T-cell (primary cell): ENCODE measurements around the gene B3GAT1. TPM values are rescaled to one million over a fixed set of nuclear protein-coding genes. Genes with fewer than 3 reads are reported as not detected.

Experiments
- ATAC-seq, 4 experiments: fragments of 200-7000 bp in 3 of 4; fragments of 150-1000 bp in 1 of 4; cut with Tn5 transposase; replicated peaks in 1 of 4; 1 replicate in 3 of 4; 2 replicates in 1 of 4; pipeline ENCODE4 v1.10.0; 2021; ENCODE audit warnings: moderate library complexity in 3 of 4, mild to moderate bottlenecking in 2 of 4, moderate number of reproducible peaks in 1 of 4
- CTCF ChIA-PET, 2 donors: fragments of 300-600 bp; sonication (Branson Sonifier 250); formaldehyde crosslinking; loops; one replicate each; lab custom pipeline; 2022; ENCODE audit warnings: antibody characterized with exemption in 2 of 2; lab: Charles Lee
- POLR2A ChIA-PET, 2 donors: fragments of 300-600 bp; sonication (Branson Sonifier 250); formaldehyde crosslinking; loops; one replicate each; lab custom pipeline; 2022; ENCODE audit warnings: antibody characterized with exemption in 2 of 2; lab: Charles Lee
- DNase-seq, 35 experiments: peaks; one replicate each; pipeline versions ENCODE4 v3.0.0 to v3.0.0-alpha.2; 2013 to 2023
- H3K27ac ChIP-seq: one replicate; pipeline ENCODE4 v1.5.1; 2013; ENCODE audit warnings: low read length
- H3K27me3 ChIP-seq, 2 experiments: replicated peaks in 1 of 2; 1 replicate in 1 of 2; 2 replicates in 1 of 2; pipeline versions ENCODE4 v1.6.1 to v1.7.0; 2013; ENCODE audit warnings: low read length in 1 of 2, mixed read lengths in 1 of 2; ENCODE audit not compliant: control insufficient read depth in 2 of 2, insufficient read depth in 2 of 2; ENCODE audit errors: extremely low read depth in 1 of 2
- H3K36me3 ChIP-seq, 2 donors: 1 replicate in 1 of 2; 2 replicates in 1 of 2; pipeline versions ENCODE4 v1.6.1 to v1.7.0; 2013; ENCODE audit warnings: low read length in 1 of 2; ENCODE audit not compliant: control insufficient read depth in 2 of 2, insufficient read depth in 1 of 2; ENCODE audit errors: extremely low read depth in 1 of 2
- H3K4me1 ChIP-seq, 2 experiments: 1 replicate in 1 of 2; 2 replicates in 1 of 2; pipeline versions ENCODE4 v1.6.1 to v1.7.0; 2013; ENCODE audit warnings: low read length in 2 of 2, mixed read lengths in 1 of 2; ENCODE audit not compliant: insufficient read depth in 2 of 2, control insufficient read depth in 1 of 2; ENCODE audit errors: extremely low read depth in 1 of 2
- H3K4me3 ChIP-seq, 2 donors: 1 replicate in 1 of 2; 2 replicates in 1 of 2; pipeline versions ENCODE4 v1.5.1 to v1.7.0; 2013; ENCODE audit warnings: mild to moderate bottlenecking in 2 of 2, low read length in 1 of 2, moderate library complexity in 1 of 2; ENCODE audit not compliant: control insufficient read depth in 1 of 2; ENCODE audit errors: extremely low read depth in 1 of 2
- H3K9me3 ChIP-seq: 2 replicates; pipeline ENCODE4 v1.7.0; 2013
- H3K27ac Mint-ChIP-seq, 2 donors: one replicate each; pipeline ENCODE4 v1.8.0; 2020 to 2021; ENCODE audit warnings: mild to moderate bottlenecking in 2 of 2, mixed read lengths in 2 of 2
- H3K27me3 Mint-ChIP-seq, 2 donors: one replicate each; pipeline ENCODE4 v1.8.0; 2021 to 2022; ENCODE audit warnings: mixed read lengths in 2 of 2
- H3K36me3 Mint-ChIP-seq: one replicate; pipeline ENCODE4 v1.8.0; 2021; ENCODE audit warnings: mixed read lengths
- H3K4me1 Mint-ChIP-seq, 3 donors: one replicate each; pipeline ENCODE4 v1.8.0; 2020 to 2022; ENCODE audit warnings: mixed read lengths in 3 of 3, mild to moderate bottlenecking in 1 of 3
- H3K4me3 Mint-ChIP-seq, 3 donors: one replicate each; pipeline ENCODE4 v1.8.0; 2020 to 2022; ENCODE audit warnings: mild to moderate bottlenecking in 3 of 3, mixed read lengths in 3 of 3, moderate library complexity in 3 of 3
- H3K9me3 Mint-ChIP-seq, 3 donors: one replicate each; pipeline ENCODE4 v1.8.0; 2020 to 2022; ENCODE audit warnings: mixed read lengths in 3 of 3
- WGBS: methylation state at CpG from one replicate; pipeline ENCODE4 v1.1.5; 2013; ENCODE audit warnings: missing lambda C conversion rate; ENCODE audit not compliant: insufficient coverage; 5-methylcytosine and 5-hydroxymethylcytosine counted together
- total RNA-seq, 35 experiments: library from RNA in 6 of 35; stranded (reverse) in 6 of 35; fragments of 120-200 nt in 1 of 35; gene quantifications; one replicate each; pipeline versions ENCODE4 v1.2.1 to v1.2.4 and lab custom pipeline; 2013 to 2026

B3GAT1 gene
- total RNA-seq, 5 donors from 2014 or later (not counting 1 experiment from before 2014, with no cell fraction given): 0.38 to 6.1 (median 1.3) TPM

GRCh38 chr11:134397304-134398078 is 14.6 kb downstream of the B3GAT1 start:
- WGBS: 86% methylated on average over 13 of the region's 18 CpGs
- ChIA-PET POLR2A (no interaction called here), CTCF (no interaction called here)
- no peaks in the 10 kb centered on the region for H3K4me1 Mint-ChIP-seq
- H3K4me3 ChIP-seq: no peak overlapping the region
- H3K36me3 ChIP-seq: no peaks in the 10 kb centered on the region
- H3K4me3 Mint-ChIP-seq: no peak overlapping the region
- peaks cover 0 to 2% of the 10 kb centered on the region in 2 experiments for H3K4me1 ChIP-seq
- H3K27me3 Mint-ChIP-seq: peaks cover 13 to 19% of the 10 kb centered on the region in 2 donors
- no peaks in the 10 kb centered on the region for H3K36me3 Mint-ChIP-seq
- no peak for DNase-seq
- no peak overlapping the region for H3K27ac Mint-ChIP-seq
- H3K9me3 Mint-ChIP-seq: no peaks in the 10 kb centered on the region
- no peak overlapping the region for H3K27ac ChIP-seq
- no peaks in the 10 kb centered on the region for H3K9me3 ChIP-seq
- no peak for ATAC-seq
- H3K27me3 ChIP-seq: peaks cover 2 to 38% of the 10 kb centered on the region in 2 experiments

GRCh38 chr11:134395002-134395401 is 17.0 kb downstream of the B3GAT1 start:
- Mint-ChIP-seq H3K4me1 (peaks cover 0 to 2% (median 0%) of the 10 kb centered on the region in 3 donors), H3K27me3 (peaks cover 0 to 18% of the 10 kb centered on the region in 2 donors), H3K4me3 (no peak overlapping the region), H3K36me3 (no peaks in the 10 kb centered on the region), H3K27ac (no peak overlapping the region), H3K9me3 (no peaks in the 10 kb centered on the region)
- Histone ChIP-seq H3K27me3 (peaks cover 0 to 49% of the 10 kb centered on the region in 2 experiments), H3K9me3 (no peaks in the 10 kb centered on the region), H3K4me1 (peaks cover 0 to 4% of the 10 kb centered on the region in 2 experiments), H3K4me3 (no peak overlapping the region), H3K27ac (no peak overlapping the region), H3K36me3 (no peaks in the 10 kb centered on the region)
- ATAC-seq (no peak), DNase-seq (no peak)
- ChIA-PET POLR2A (no interaction called here), CTCF (interaction anchor here in 1 of 2 donors (0.6 kb wide), 1 partner anchor 116 kb away, joined by 4 read pairs; no protein-coding TSS in a partner anchor)
- WGBS: 83% methylated on average over 12 of the region's 12 CpGs

GRCh38 chr11:134394311-134394710 is 17.7 kb downstream of the B3GAT1 start:
- DNase-seq (no peak), ATAC-seq (no peak)
- ChIA-PET CTCF (interaction anchor here in 1 of 2 donors (0.6 kb wide), 1 partner anchor 115 kb away, joined by 4 read pairs; no protein-coding TSS in a partner anchor), POLR2A (no interaction called here)
- Histone ChIP-seq H3K36me3 (no peaks in the 10 kb centered on the region), H3K9me3 (no peaks in the 10 kb centered on the region), H3K27ac (no peak overlapping the region), H3K27me3 (peaks cover 0 to 52% of the 10 kb centered on the region in 2 experiments), H3K4me1 (peaks cover 0 to 3% of the 10 kb centered on the region in 2 experiments), H3K4me3 (no peak overlapping the region)
- no peak overlapping the region for H3K4me3 Mint-ChIP-seq
- 75% methylated on average over 8 of the region's 10 CpGs for WGBS
- no peaks in the 10 kb centered on the region for H3K36me3 Mint-ChIP-seq
- H3K27me3 Mint-ChIP-seq: peaks cover 0 to 19% of the 10 kb centered on the region in 2 donors
- H3K9me3 Mint-ChIP-seq: no peaks in the 10 kb centered on the region
- peaks cover 0 to 3% (median 0%) of the 10 kb centered on the region in 3 donors for H3K4me1 Mint-ChIP-seq
- H3K27ac Mint-ChIP-seq: no peak overlapping the region

GRCh38 chr11:134393638-134394037 is 18.4 kb downstream of the B3GAT1 start:
- no peak overlapping the region for H3K27ac Mint-ChIP-seq
- WGBS: 58% methylated on average over 14 of the region's 14 CpGs
- peaks cover 0 to 19% of the 10 kb centered on the region in 2 donors for H3K27me3 Mint-ChIP-seq
- H3K4me1 Mint-ChIP-seq: peaks cover 0 to 4% (median 0%) of the 10 kb centered on the region in 3 donors
- ChIA-PET POLR2A (no interaction called here), CTCF (no interaction called here)
- Histone ChIP-seq H3K4me3 (no peak overlapping the region), H3K27me3 (peaks cover 0 to 48% of the 10 kb centered on the region in 2 experiments), H3K9me3 (no peaks in the 10 kb centered on the region), H3K4me1 (peaks cover 0 to 2% of the 10 kb centered on the region in 2 experiments), H3K27ac (no peak overlapping the region), H3K36me3 (no peaks in the 10 kb centered on the region)
- ATAC-seq (no peak), DNase-seq (no peak)
- H3K4me3 Mint-ChIP-seq: no peak overlapping the region
- no peaks in the 10 kb centered on the region for H3K36me3 Mint-ChIP-seq
- no peaks in the 10 kb centered on the region for H3K9me3 Mint-ChIP-seq

- Histone ChIP-seq H3K4me3 (no peak overlapping the region), H3K27ac (no peak overlapping the region), H3K27me3 (peaks cover 0 to 45% of the 10 kb centered on the region in 2 experiments), H3K9me3 (no peaks in the 10 kb centered on the region), H3K4me1 (peaks cover 0 to 2% of the 10 kb centered on the region in 2 experiments), H3K36me3 (no peaks in the 10 kb centered on the region)
- DNase-seq (no peak), ATAC-seq (no peak)
- Mint-ChIP-seq H3K27me3 (peaks cover 0 to 18% of the 10 kb centered on the region in 2 donors), H3K27ac (no peak overlapping the region), H3K9me3 (no peaks in the 10 kb centered on the region), H3K36me3 (no peaks in the 10 kb centered on the region), H3K4me3 (no peak overlapping the region), H3K4me1 (peaks cover 0 to 8% (median 0%) of the 10 kb centered on the region in 3 donors)
- POLR2A ChIA-PET: no interaction called here
- CTCF ChIA-PET: no interaction called here
- WGBS: 90% methylated on average over 19 of the region's 21 CpGs
Measured at GRCh38 chr11:134392953-134393615, 19.0 kb downstream of the B3GAT1 start.

- peaks cover 11 to 20% (median 11%) of the 10 kb centered on the region in 3 donors for H3K4me1 Mint-ChIP-seq
- DNase-seq (no peak), ATAC-seq (no peak)
- no peaks in the 10 kb centered on the region for H3K9me3 ChIP-seq
- H3K36me3 Mint-ChIP-seq: no peaks in the 10 kb centered on the region
- POLR2A ChIA-PET: no interaction called here
- H3K36me3 ChIP-seq: no peaks in the 10 kb centered on the region
- H3K27me3 ChIP-seq: peaks cover 0 to 49% of the 10 kb centered on the region in 2 experiments
- H3K4me3 ChIP-seq: no peak overlapping the region
- no peak overlapping the region for H3K4me3 Mint-ChIP-seq
- CTCF ChIA-PET: no interaction called here
- no peaks in the 10 kb centered on the region for H3K9me3 Mint-ChIP-seq
- no peak overlapping the region for H3K27ac ChIP-seq
- peaks cover 2 to 16% of the 10 kb centered on the region in 2 experiments for H3K4me1 ChIP-seq
- peaks cover 7 to 11% of the 10 kb centered on the region in 2 donors for H3K27me3 Mint-ChIP-seq
- no peak overlapping the region for H3K27ac Mint-ChIP-seq
- 70% methylated on average over 6 of the region's 13 CpGs for WGBS
Measured at GRCh38 chr11:134391656-134392055, 20.4 kb downstream of the B3GAT1 start.
